HepG2 (cell line): ENCODE results near the gene PDGFRA. TPM values are rescaled to one million over a fixed set of nuclear protein-coding genes. Genes with fewer than 3 reads are reported as not detected.
"Not testable (repeated sequence)": the region's sequence is repeated elsewhere in the genome, so short reads cannot be mapped to it uniquely, and the experiment has no call there.

Experiments used
- ATAC-seq: fragments of 200-7000 bp; cut with Tn5 transposase; 3 replicates; pipeline ENCODE4 v1.9.1; 2020; ENCODE audit warnings: mild to moderate bottlenecking, moderate library complexity
- BruUV-seq: library from RNA; stranded (reverse); fragments of 400-500 nt; replicated peaks from 2 replicates; lab custom pipeline; 2021; lab: Mats Ljungman, UMichigan
- CTCF ChIA-PET: fragments of 300-600 bp; formaldehyde crosslinking; extraction: SDS; loops from one replicate; lab custom pipeline; 2021; ENCODE audit warnings: low total read pairs, inconsistent platforms, low intra/inter-chr PET ratio; lab: Yijun Ruan, JAX
- POLR2A ChIA-PET: fragments of 350-600 bp; sonication (Branson Sonifier 250); formaldehyde crosslinking; loops from one replicate; lab custom pipeline; 2020; ENCODE audit warnings: antibody characterized with exemption, inconsistent platforms; lab: Yijun Ruan, JAX
- DNase-seq: peaks from one replicate; pipeline ENCODE4 v3.0.0-alpha.2; 2015; ENCODE audit warnings: low spot score
- FAIRE-seq: peaks from 3 replicates; lab custom pipeline; 2011; peaks lifted over from hg19 to GRCh38; lab: Jason Lieb, UNC
- H2AFZ ChIP-seq: one replicate; pipeline ENCODE4 v1.6.1; 2011; ENCODE audit warnings: low read length, inconsistent platforms
- H3K27ac ChIP-seq: fragments of 300-600 bp; 3 replicates; pipeline ENCODE4 v1.8.0; 2011; ENCODE audit warnings: mixed run types, mild to moderate bottlenecking, mixed read lengths, low read length, inconsistent platforms; ENCODE audit not compliant: insufficient read depth; ENCODE audit errors: extremely low read length
- H3K27me3 ChIP-seq, 2 experiments: fragments of 200-600 bp in 1 of 2; 2 replicates in 1 of 2; 3 replicates in 1 of 2; pipeline versions ENCODE4 v1.6.0 to v1.8.0; 2011; ENCODE audit warnings: low read length in 2 of 2, mild to moderate bottlenecking in 2 of 2, moderate library complexity in 2 of 2, inconsistent platforms in 1 of 2; ENCODE audit not compliant: insufficient read depth in 2 of 2, control insufficient read depth in 1 of 2
- H3K36me3 ChIP-seq, 2 experiments: fragments of 200-600 bp in 1 of 2; replicated peaks in 1 of 2; 2 replicates in 1 of 2; 3 replicates in 1 of 2; pipeline versions ENCODE4 v1.5.1 to v1.8.0; 2011; ENCODE audit warnings: low read length in 2 of 2, inconsistent platforms in 1 of 2; ENCODE audit not compliant: insufficient read depth in 2 of 2, control insufficient read depth in 1 of 2
- H3K4me1 ChIP-seq: 2 replicates; pipeline ENCODE4 v1.5.1; 2012; ENCODE audit warnings: low read length, inconsistent platforms; ENCODE audit not compliant: insufficient read depth
- H3K4me2 ChIP-seq: 2 replicates; pipeline ENCODE4 v1.6.0; 2011; ENCODE audit warnings: low read depth, low read length, inconsistent platforms
- H3K4me3 ChIP-seq, 3 experiments: fragments of 200-600 bp in 1 of 3; sonication (generic), shearing (Covaris generic) in 1 of 3; replicated peaks in 1 of 3; 2 replicates each; pipeline ENCODE4 v1.5.1; 2011 to 2016; ENCODE audit warnings: low read length in 3 of 3, inconsistent platforms in 2 of 3, low read depth in 2 of 3, mild to moderate bottlenecking in 2 of 3, control low read depth in 1 of 3, mixed read lengths in 1 of 3; ENCODE audit not compliant: insufficient read depth in 1 of 3
- H3K79me2 ChIP-seq: one replicate; pipeline ENCODE4 v1.6.1; 2011; ENCODE audit warnings: low read length, inconsistent platforms; ENCODE audit not compliant: insufficient read depth
- H3K9ac ChIP-seq: 2 replicates; pipeline ENCODE4 v1.6.0; 2011; ENCODE audit warnings: mild to moderate bottlenecking, low read depth, low read length, inconsistent platforms; ENCODE audit not compliant: insufficient read depth
- H3K9me3 ChIP-seq: 2 replicates; pipeline ENCODE4 v1.5.1; 2012; ENCODE audit warnings: mild to moderate bottlenecking, low read length
- H4K20me1 ChIP-seq: 2 replicates; pipeline ENCODE4 v1.6.0; 2011; ENCODE audit warnings: inconsistent platforms, mild to moderate bottlenecking, low read length, moderate library complexity; ENCODE audit not compliant: insufficient read depth
- HDAC2 ChIP-seq: sonication (generic); formaldehyde crosslinking; IDR thresholded peaks from 2 replicates; pipeline ENCODE4 v1.4.0; 2020; ENCODE audit warnings: missing genetic modification reagents
- MATR3 ChIP-seq: sonication (generic); formaldehyde crosslinking; IDR thresholded peaks from 2 replicates; pipeline ENCODE4 v1.4.0; 2020; ENCODE audit warnings: missing genetic modification reagents
- TAF15 ChIP-seq: fragments of 200-400 bp; formaldehyde crosslinking; IDR thresholded peaks from one replicate; pipeline ENCODE4 v1.6.1; 2018; ENCODE audit warnings: mild to moderate bottlenecking, low read depth, low read length; ENCODE audit not compliant: poor library complexity, severe bottlenecking
- TBX3 ChIP-seq: fragments of 450-650 bp; IDR thresholded peaks from 2 replicates; pipeline ENCODE4 v1.6.1; 2017; ENCODE audit warnings: antibody characterized with exemption, mild to moderate bottlenecking, inconsistent platforms, borderline replicate concordance
- ZBTB10 ChIP-seq: sonication (generic); formaldehyde crosslinking; IDR thresholded peaks from 2 replicates; pipeline ENCODE4 v1.4.0; 2020; ENCODE audit warnings: missing genetic modification reagents, borderline replicate concordance
- WGBS: methylation state at CpG from one replicate; pipeline ENCODE4 v1.1.6; 2017; ENCODE audit warnings: low lambda C conversion rate; 5-methylcytosine and 5-hydroxymethylcytosine counted together
- in situ Hi-C: cut with HindIII; loops from 2 replicates; pipeline ENCODE4 v1.10.0; 2017; ENCODE audit warnings: low pct_unique_long_range_greater_than_20kb; ENCODE audit not compliant: extremely low pct_ligation_motif_present
- intact Hi-C: fragments of 100-400 bp; cut with micrococcal nuclease; formaldehyde crosslinking; loops from one replicate; pipeline ENCODE4 v1.10.0; 2022; ENCODE audit not compliant: unreplicated experiment
- polyA plus RNA-seq, 8 experiments: library from polyadenylated mRNA; depleted of rRNA in 3 of 8; stranded (reverse) in 7 of 8; unstranded in 1 of 8; fragments of >200 nt; fragmentation: Illumina TruSeq in 4 of 8; extraction: Trizol in 4 of 8; gene quantifications; 2 replicates each; pipeline versions ENCODE4 v1.2.1 to v1.2.3, GENCODE V29; 2011 to 2016; ENCODE audit warnings: low read depth in 4 of 8, missing spikeins in 1 of 8, mixed read lengths in 1 of 8; ENCODE audit not compliant: insufficient read depth in 1 of 8
- total RNA-seq, 5 experiments: library from RNA; depleted of rRNA; stranded (reverse); fragments of >200 nt; fragmentation: Illumina TruSeq; extraction: Trizol; gene quantifications; 2 replicates each; pipeline ENCODE4 v1.2.3, GENCODE V29; 2016; ENCODE audit warnings: low read depth in 1 of 5
- TF ChIP-seq, protein P1 (sequence below): sonication (generic); formaldehyde crosslinking; IDR thresholded peaks from 2 replicates; pipeline ENCODE4 v1.4.0; 2020; ENCODE audit warnings: mild to moderate bottlenecking, missing genetic modification reagents, borderline replicate concordance

Gene PDGFRA
- total and polyA plus RNA-seq, 2 of the 13 experiments (the other 11 are each of a cell fraction or from before 2014, with no cell fraction given): 0.04 TPM; not detected in 1

- no peak for TF ChIP-seq TBX3
- TF ChIP-seq, protein P1, sequence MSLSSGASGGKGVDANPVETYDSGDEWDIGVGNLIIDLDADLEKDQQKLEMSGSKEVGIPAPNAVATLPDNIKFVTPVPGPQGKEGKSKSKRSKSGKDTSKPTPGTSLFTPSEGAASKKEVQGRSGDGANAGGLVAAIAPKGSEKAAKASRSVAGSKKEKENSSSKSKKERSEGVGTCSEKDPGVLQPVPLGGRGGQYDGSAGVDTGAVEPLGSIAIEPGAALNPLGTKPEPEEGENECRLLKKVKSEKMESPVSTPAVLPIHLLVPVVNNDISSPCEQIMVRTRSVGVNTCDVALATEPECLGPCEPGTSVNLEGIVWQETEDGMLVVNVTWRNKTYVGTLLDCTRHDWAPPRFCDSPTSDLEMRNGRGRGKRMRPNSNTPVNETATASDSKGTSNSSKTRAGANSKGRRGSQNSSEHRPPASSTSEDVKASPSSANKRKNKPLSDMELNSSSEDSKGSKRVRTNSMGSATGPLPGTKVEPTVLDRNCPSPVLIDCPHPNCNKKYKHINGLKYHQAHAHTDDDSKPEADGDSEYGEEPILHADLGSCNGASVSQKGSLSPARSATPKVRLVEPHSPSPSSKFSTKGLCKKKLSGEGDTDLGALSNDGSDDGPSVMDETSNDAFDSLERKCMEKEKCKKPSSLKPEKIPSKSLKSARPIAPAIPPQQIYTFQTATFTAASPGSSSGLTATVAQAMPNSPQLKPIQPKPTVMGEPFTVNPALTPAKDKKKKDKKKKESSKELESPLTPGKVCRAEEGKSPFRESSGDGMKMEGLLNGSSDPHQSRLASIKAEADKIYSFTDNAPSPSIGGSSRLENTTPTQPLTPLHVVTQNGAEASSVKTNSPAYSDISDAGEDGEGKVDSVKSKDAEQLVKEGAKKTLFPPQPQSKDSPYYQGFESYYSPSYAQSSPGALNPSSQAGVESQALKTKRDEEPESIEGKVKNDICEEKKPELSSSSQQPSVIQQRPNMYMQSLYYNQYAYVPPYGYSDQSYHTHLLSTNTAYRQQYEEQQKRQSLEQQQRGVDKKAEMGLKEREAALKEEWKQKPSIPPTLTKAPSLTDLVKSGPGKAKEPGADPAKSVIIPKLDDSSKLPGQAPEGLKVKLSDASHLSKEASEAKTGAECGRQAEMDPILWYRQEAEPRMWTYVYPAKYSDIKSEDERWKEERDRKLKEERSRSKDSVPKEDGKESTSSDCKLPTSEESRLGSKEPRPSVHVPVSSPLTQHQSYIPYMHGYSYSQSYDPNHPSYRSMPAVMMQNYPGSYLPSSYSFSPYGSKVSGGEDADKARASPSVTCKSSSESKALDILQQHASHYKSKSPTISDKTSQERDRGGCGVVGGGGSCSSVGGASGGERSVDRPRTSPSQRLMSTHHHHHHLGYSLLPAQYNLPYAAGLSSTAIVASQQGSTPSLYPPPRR (CRISPR knock-in tag): no peak
- TF ChIP-seq TAF15: no peak
- TF ChIP-seq HDAC2 (CRISPR knock-in tag): no peak
- no peak for TF ChIP-seq ZBTB10
- no peak for TF ChIP-seq MATR3 (CRISPR knock-in tag)
These were observed 107.9 kb downstream of the PDGFRA start (continued) for GRCh38 chr4:54337009-54337408.

GRCh38 chr4:54342067-54342466 is 113.0 kb downstream of the PDGFRA start:
- intact Hi-C loops, H4K20me1 ChIP-seq, H3K27ac ChIP-seq, H2AFZ ChIP-seq, POLR2A ChIA-PET, H3K4me2 ChIP-seq, DNase-seq, CTCF ChIA-PET, FAIRE-seq, H3K27me3 ChIP-seq, H3K9ac ChIP-seq, H3K79me2 ChIP-seq, ATAC-seq, H3K4me1 ChIP-seq, H3K4me3 ChIP-seq, in situ Hi-C loops, H3K36me3 ChIP-seq, BruUV-seq, H3K9me3 ChIP-seq: not testable (repeated sequence)
- WGBS: 29% methylated on average over 2 of the region's 3 CpGs

Other genes starting within 250 kb of the PDGFRA start
- gene CHIC2, start 164.7 kb upstream of the PDGFRA start, total RNA-seq (2016; rRNA removed; fragmentation: Illumina TruSeq; extraction: Trizol): 16.6 and 17.2 TPM in 2 replicates
- 8.4 and 10.0 TPM in 2 replicates for gene CHIC2, start 164.7 kb upstream of the PDGFRA start, polyA plus RNA-seq (2011; rRNA removed)
- gene GSX2, start 129.1 kb upstream of the PDGFRA start, total RNA-seq (2016; rRNA removed; fragmentation: Illumina TruSeq; extraction: Trizol): not detected in 2 replicates
- gene GSX2, start 129.1 kb upstream of the PDGFRA start, polyA plus RNA-seq (2011; rRNA removed): not detected in 2 replicates